RCC 7860 (cell line): Measurements from ENCODE around the gene LDAH.

Source experiments
- DNase-seq: peaks from one replicate; pipeline ENCODE4 v3.0.0-alpha.2; 2015; ENCODE audit warnings: low spot score
- FAIRE-seq: peaks from 2 replicates; lab custom pipeline; 2012; peaks lifted over from hg19 to GRCh38; lab: Jason Lieb, UNC

Gene LDAH

DNA sequence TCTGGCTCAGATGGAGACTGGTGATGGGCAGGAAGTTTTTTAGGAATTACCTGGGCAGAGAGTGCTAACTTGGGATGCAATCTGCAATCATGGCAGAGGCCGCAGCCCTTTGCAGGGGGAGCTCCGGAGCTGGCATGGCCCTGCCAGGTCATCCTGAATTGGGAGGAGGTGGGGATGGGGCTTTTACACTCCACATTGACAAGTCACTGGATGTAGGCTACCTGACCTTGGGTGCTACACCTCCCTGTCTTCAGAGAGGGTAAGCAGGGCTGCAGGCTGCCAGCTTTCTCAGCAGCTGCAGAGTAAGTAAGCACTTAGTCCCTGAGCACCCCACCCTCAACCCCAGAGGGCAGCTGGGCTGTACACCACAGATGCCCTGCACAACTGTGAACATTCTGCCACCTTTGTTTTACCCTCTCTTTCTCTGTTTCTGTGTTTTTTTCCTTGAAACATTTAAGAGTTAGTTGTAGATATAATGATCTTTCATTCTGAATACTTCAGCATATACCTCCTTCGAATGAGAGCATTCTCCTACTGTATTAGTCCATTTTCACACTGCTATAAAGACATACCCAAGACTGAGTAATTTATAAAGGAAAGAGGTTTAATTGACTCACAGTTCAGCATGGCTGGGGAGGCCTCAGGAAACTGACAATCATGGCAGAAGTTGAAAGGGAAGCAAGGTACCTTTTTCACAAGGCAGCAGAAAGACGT, 165.2 kb downstream of the LDAH start:
- FAIRE-seq (no peak), DNase-seq (no peak)

DNA sequence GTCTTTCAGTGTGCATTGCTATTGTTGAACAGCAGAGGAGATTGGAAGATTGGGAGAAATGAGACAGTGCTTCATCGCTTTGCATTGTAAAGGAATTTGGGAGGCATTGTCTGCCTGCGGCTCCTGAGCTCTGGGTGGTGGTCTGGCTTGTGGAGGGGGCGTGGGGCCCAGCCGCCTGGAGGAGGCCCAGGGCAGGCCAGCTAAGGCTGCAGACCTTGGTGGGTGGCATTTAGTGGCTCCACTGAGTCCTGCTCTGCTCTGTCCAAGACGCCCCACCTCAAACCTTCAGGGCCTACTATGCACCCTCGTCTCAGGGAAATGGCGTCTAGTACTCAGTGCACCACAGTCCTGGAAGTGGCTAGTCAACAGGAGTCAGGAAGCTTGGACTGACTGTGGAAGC, 166.3 kb downstream of the LDAH start:
- DNase-seq (no peak), FAIRE-seq (no peak)

DNA sequence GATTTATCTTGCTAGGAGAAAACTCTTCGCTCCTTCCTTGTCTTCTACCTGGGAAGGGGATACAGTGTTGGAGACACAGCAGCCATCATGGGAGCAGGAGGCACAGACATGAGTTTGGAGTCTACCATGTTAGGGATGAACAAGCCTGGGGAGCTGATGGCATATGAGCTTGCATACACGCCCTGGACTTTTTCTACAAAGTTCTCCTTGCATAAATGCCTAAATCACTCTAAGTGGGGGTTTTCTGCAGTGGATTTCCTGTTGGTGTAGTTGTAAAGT, 168.4 kb downstream of the LDAH start:
- FAIRE-seq (no peak), DNase-seq (no peak)

DNA sequence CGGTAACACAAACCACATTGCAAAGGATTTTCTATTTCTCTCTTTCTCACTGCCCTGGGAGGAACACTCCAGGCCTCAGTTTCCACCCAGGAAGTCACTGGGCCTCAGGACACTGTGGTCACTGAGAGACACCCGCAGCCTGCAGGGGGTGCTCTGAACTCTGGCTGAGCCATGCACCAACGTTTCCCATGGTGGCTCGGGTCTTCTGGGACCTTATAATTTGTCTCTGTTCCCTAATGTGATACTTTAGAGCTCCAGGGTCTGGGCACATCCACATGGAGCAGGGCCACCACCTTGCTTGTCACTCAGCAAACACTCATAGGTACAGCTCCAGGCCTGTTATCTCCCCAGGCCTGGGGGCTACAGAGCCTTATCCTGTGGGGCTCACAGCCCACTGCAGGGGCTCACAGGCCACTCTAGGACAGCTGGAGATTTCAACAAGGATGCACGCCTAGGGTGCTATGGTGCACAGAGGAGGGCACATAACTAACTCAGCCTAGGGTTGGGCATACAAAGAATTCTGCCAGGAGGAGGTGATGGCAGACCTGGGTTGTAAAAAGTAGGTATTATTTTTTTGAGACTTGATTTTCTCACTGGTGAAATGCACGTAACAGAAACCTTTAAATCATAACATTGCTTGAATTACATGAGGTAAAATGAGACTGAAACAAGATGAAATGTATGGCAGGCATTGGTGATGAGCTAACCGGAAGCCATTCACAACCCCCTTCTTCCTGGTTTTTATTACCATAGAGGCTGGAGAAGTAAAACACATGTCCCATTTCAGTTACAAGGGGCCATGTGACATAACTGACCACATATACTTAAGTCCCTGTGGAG, 169.0 kb downstream of the LDAH start:
- DNase-seq, result no peak
- no peak for FAIRE-seq

DNA sequence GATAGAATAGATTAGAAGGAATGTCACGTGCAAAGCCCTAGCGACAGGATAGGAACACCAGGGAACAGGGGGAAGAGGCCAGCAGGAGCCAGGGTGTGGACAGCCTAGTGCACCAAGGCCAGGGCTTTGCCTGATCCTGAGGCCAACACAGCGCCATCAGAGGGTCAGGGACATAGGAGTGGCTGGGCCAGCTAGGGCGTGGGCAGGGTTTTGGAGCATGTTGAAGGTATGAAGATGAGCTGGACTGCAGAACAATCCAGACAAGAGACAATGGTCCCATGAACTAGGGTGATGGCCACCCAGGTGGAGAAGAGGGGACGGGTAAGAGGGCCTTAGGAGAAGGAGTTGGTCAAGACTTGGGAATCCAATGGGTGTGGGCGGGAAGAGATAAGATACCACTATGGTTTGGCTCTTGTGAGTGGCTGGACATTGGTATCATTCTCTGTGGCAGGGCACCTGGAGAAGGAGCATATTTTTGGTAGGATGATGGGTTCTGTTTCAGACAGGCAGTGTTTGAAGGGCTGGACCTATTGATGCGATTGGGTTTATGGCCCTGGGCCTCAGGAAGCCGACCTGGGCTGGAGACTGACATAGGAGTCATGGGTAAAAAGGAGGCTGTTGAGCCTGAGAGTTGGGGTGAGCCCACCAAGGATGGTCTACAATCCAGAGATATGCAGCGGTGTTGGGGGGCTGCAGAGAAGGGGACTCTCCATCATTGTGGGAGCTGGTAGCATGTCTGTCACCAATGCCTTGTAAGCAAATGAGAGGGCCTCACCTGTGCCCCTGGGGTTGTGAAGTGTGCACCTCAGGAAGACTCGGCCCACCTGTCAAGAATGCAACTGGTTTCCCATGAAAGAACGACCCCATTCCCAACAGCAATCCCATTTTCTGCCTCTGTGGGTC, 170.0 kb downstream of the LDAH start:
- DNase-seq, result no peak
- FAIRE-seq, result no peak

DNA sequence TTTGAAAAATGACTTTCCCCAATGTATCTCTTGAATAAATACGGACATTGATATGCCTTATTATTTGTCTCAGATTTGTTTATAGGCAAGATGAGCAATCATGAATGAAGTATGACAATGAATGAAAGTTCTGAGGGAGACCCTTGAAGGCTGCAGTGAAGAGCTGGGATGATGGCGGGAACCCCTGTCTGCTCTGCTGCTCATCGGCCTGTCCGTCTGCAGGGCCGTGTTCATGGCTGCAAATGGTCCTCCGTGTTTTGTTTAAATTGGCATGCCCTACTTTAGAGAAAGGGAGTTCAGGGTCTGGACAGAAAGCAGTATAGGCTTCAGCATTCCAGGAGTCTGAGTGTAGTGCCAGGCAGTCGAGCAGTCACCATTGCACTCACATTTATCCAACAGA, 170.8 kb downstream of the LDAH start:
- no peak for FAIRE-seq
- DNase-seq, result no peak

DNA sequence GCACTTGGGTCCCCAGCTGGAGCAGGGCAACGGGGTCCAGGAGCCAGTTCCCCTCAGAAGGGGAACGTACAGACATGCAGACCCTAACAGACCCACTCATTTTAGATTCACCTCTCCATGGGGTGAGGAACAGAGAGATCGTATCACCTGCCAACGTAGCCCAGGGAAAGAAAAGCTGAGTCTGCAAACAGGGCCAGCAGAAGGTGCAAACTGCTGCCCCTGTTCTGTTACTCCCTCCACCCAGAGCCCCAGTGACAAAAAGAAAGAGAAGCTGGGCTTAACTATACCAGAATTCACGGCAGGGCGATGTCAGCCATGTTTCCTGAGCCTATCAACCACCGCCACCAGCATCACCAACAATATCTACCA, 171.2 kb downstream of the LDAH start:
- no peak for FAIRE-seq

DNA sequence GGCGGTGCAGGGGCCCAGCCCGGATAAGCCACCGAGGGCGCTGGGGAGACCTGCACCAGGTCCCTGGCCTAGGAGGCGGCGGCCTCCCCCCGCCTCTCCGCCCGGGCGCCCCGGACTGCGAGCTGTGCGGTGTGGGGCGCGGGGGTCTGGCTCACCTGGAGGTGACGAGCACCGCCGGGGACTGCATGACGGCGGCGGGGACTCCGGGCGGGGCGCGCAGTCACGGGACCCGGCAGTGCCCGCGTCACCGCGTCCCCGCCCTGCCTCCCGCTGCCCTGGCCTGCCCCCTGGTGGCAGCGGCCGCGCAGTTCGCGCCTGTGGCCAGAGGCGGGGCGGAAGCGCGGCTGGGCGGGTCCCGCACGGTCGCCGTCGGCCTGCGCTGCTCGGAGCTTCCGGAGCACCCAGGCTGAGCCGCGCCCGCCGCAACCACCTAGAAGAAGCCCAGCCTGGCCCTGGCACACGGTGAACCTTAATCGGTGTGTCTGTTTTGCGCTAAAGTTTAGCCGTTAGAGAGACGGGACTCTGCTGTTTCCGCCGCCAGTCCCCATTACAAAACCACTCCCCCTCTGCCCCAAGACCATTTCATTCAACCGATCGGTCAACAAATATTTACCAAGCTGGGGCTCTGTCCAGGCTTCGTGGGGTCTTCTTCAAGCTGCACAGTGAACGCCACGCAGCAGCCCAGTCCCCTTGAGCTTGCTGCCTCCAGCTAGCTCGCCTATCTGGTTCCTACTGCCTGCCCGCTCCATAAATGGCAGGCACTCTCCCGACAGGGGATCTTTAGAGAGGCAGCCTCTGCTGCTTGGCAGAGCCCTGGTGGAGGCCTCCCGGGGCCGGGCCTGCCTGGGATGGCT, 171.8 kb downstream of the LDAH start, which contains the start of gene HS1BP3:
Gene HS1BP3, minus strand, starts transcription at position 222 of the 854 bp plus-strand sequence. Its CDS starts 35 bp downstream, at position 187.
- FAIRE-seq (no peak), DNase-seq (peak; percentile 65)

More for the DNA sequence above, 171.2 kb downstream of the LDAH start:
- DNase-seq, result no peak

DNA sequence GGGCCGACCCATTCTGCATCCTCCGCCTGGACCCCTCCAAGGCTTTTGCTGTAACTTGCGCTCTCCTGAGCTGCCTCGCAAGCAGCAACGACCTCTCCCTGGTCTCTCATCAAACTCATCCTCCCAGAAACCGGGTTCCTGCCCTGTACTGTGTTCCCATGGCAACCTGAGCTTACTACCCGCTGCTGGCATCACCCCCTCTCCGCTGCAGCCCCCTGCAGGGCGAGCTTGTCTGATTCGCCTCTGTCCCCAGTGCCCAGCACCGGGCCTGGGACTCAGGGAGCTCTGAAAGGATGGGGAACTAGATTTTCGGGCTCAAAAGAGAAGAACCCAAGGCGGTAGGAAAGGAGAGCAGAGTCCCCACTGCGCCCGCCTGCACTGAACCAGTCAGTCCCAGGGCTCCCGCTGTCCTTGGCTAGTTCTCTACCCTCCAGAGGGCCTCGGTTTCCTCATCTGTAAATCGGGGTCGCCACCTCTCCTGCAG, 172.5 kb downstream of the LDAH start:
- FAIRE-seq (no peak), DNase-seq (peak; percentile 29)

DNA sequence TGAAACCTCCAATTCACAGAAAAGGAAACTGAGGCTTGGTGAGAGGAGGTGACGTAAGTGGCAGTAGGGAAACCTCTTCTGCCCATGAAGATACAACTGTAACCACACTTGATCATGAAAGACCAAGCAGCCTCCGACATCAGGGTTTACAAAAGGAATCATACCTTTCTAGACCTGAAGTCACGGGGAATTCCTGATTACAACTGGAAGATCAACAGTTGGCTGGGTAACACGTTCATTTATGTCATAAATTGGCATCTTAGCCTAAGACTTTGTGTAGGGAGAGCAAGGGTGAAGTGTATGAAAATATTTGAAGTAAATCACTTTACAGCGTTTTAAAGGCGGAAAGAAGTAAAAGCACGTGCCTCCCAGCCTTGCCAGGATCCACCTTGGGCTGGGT, 172.9 kb downstream of the LDAH start:
- FAIRE-seq (no peak), DNase-seq (no peak)

DNA sequence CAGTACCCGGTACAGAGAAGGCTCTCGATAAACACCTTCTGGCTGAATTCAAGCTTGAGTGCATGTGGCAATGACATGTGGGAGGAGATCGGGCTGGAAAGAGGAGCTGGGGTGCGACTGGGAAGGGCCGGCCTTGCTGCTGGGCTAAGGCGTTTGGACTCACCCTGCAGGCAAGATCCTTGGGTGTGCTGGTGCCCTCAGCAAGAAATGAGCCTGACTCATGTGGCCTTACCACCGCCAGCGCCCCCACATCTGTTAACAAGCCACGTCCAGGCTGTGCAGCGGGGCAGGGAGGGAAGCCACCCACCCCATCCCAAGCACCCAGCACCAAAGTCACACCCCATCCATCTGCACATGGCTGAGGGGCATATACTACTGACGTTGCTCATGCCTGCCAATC, 173.3 kb downstream of the LDAH start:
- FAIRE-seq (no peak), DNase-seq (no peak)

DNA sequence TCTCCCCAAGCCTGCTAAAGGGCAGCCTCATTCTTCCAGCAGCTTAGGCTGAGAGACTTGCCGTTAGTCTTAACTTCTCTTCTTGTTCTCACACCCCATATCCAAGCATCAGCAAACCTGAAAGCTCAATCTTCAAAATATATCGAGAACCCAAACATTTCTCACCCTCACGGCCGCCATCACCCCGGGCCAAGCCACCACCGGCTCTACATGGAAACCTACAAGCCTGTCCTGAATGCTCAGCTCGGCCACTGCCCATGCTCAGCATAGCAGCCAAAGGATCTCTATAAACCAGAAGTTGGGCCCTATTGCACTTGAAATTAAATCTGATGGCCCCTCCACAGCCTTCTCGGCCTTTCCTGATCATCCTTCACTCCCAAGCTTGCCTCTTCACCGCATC, 174.1 kb downstream of the LDAH start:
- DNase-seq, result no peak
- FAIRE-seq, result no peak

DNA sequence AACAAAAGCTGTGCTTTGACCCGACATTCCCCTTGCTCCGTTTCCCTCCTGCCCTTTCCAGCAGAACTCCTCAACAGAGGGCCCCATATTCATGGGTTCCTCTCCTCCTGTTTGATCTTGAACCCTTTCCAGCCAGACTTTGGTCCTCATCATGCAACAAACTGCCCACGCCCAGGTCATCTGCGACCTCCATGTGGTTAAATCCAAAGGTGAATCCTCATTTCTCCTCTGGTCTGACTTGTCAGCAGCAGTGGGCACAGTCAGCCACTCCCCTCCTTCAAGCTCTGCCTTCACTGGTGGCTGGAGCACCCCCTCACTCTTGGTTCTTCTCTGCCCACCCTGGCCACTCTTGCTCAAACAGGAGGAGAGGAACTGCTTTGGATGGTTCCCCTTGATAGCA, 174.7 kb downstream of the LDAH start:
- DNase-seq (no peak), FAIRE-seq (no peak)

DNA sequence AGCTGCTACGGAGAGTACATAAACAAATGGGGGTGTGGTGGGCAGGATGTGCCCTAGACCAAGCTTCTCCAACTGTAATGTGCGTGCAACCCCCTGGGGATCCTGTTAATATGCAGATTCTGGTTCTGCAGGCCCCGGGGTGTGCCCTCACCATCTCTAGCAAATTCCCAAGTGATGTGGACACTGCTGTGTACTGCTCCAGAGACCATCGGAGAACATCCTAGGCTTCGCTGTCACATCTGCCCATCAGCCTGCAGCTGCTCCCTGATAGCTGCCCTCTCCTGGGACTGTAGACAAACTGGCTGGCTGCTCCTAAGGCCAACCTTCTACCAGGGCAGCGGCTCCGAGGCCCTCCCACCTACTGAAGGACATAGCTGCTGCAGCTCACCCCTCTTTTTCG, 175.2 kb downstream of the LDAH start:
- DNase-seq (no peak), FAIRE-seq (no peak)

DNA sequence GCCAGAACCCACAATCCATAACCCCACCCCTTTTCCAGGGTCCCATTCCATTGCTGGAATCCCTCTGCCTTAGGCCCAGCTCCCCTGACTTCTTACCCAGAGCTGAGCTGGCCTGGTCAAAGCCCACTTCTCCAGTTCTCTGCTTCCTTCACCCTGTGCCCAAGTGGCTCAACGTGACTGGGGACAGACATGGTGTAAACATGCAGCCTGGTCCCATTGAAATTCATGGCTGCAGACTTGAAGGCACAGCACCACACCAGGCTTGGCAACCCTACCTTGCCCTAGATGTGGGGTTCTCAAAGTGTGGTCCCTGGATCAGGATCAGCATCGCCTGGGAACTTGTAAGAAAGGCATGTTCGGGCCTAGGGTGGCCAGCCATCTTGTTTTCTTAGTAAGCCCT, 175.7 kb downstream of the LDAH start:
- DNase-seq (no peak), FAIRE-seq (no peak)

DNA sequence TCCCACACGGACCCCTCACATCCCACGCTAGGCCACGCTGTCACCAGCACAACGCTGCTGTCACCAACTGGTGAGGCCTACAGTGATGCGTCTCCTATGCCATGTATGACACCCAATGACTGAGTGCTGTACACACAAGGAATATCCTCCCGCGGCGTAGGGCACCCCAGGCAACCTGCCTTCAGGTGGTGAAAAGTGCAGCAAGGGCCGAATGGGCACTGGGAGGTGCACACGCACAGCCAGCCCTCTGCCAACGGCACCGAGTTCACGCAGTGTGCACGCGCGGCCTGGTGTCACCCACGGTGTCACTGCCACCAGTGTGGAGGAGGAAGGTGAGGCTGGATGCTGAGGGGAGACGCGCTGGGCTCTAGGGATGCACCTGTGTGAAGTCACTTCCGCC, 176.5 kb downstream of the LDAH start:
- no peak for DNase-seq

DNA sequence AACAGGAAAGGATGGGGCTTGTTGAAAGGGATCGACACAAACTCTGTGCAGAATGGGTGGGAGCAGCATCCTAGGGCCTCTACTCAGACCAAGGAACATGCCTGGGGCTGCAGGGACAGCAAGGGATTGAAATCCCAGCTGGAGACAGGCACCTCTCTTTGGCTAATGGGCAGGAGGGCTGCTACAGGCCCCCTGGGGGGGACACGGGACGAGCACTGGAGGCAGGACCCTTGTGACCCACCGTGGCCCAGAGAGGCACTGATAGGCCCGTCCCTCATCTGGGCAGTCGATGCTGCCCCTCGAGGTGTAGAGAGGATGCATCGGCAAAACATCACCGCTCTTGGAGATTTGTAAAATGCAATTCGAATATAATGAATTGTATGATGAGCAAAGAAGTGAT, 177.1 kb downstream of the LDAH start:
- DNase-seq (no peak), FAIRE-seq (no peak)

More for the DNA sequence above, 176.5 kb downstream of the LDAH start:
- no peak for FAIRE-seq

DNA sequence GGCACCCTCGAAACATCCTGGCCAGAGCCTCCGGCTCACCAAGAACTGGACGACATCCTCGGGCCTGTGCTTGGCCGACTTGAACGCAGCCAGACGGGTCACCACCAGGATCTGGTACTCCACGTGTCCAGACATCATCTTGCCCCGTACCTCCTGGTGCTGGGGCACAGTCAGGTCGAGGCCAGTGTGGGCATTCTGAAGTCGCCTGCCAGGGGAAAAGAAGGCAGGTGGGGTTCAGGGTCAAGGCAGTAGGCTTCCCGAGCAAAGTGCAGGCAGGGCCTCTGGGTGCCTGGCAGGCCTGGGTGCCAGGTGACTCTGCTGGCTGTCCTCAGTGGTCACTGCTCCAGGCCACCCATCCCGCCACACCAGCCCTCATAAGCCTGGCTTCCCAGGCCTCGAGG, 177.6 kb downstream of the LDAH start:
- no peak for FAIRE-seq
- DNase-seq, result no peak

DNA sequence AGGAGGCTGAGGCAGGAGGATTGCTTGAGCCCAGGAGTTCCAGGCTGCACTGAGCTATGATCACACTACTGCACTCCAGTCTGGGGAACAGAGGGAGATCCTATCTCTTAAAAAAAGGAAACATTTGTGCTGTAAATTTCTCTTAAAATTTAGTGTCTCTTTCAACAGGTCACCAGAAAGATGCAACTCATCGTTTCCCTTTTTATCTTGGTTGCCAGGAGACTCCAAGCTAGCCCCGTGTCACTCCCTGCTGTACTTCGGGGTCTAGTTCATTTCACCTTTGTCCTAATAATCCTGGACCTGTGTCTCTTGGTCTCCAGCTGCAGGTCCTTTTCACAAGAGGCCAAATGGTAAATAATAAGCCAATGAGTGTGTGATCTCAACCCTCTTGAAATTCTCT, 179.1 kb downstream of the LDAH start:
- FAIRE-seq, result no peak
- no peak for DNase-seq

DNA sequence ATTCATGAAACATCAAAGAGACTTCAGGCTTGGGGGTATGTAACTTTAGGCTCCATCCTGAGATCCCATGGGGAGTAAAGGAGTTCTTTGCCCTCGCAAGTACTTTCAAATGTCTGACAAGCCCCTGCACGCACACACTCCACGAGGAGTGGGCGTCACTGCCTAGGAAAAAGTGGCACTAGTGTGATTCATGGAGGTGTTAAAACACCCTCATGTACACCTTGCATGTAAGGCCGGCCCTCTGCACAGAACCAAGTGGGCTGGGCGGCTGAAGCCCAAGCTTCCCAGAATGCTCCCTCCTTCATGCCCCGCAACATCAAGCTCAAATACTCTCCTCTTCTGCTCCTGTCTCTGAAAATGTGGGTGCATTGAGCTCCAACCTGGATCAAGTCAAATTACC, 179.8 kb downstream of the LDAH start:
- no peak for FAIRE-seq
- no peak for DNase-seq
